Skeletal muscle tissue (tissue), 4 donors: ENCODE measurements around the gene NUDT22. TPM values are rescaled to one million over a fixed set of nuclear protein-coding genes. Genes with fewer than 3 reads are reported as not detected.
A peak's percentile ranks its signal among the peaks of the same experiment; 100 is the strongest.
"Not testable (repeated sequence)": the region's sequence is repeated elsewhere in the genome, so short reads cannot be mapped to it uniquely, and the experiment has no call there.

Experiments used
- H3K27ac ChIP-seq: one replicate; pipeline ENCODE4 v1.7.0; 2013; ENCODE audit warnings: mild to moderate bottlenecking, low read depth, low read length, inconsistent platforms
- H3K27me3 ChIP-seq, 3 donors: one replicate each; pipeline ENCODE4 v1.7.0; 2013; ENCODE audit warnings: low read length in 3 of 3; ENCODE audit not compliant: control insufficient read depth in 3 of 3, insufficient read depth in 3 of 3
- H3K36me3 ChIP-seq, 3 donors: one replicate each; pipeline ENCODE4 v1.7.0; 2013; ENCODE audit warnings: low read length in 3 of 3; ENCODE audit not compliant: control insufficient read depth in 3 of 3, insufficient read depth in 3 of 3
- H3K4me1 ChIP-seq, 3 donors: one replicate each; pipeline ENCODE4 v1.7.0; 2013; ENCODE audit warnings: low read length in 3 of 3, mild to moderate bottlenecking in 3 of 3; ENCODE audit not compliant: control insufficient read depth in 3 of 3, insufficient read depth in 3 of 3
- H3K4me3 ChIP-seq, 3 donors: one replicate each; pipeline ENCODE4 v1.7.0; 2013; ENCODE audit warnings: low read length in 3 of 3
- H3K9ac ChIP-seq, 3 donors: one replicate each; pipeline ENCODE4 v1.7.0; 2013; ENCODE audit warnings: low read length in 3 of 3, mild to moderate bottlenecking in 3 of 3, moderate library complexity in 2 of 3, low read depth in 1 of 3
- H3K9me3 ChIP-seq, 3 donors: one replicate each; pipeline ENCODE4 v1.7.0; 2013; ENCODE audit warnings: low read length in 3 of 3; ENCODE audit not compliant: control insufficient read depth in 3 of 3
- total RNA-seq: library from RNA; depleted of rRNA; stranded (reverse); fragments of >200 nt; gene quantifications from one replicate; pipeline ENCODE4 v1.2.3, GENCODE V29; 2014
- donor health status: Osteomylitis.

The NUDT22 gene
- total RNA-seq, 1 donor from 2014 or later, result 17.2 TPM

DNA sequence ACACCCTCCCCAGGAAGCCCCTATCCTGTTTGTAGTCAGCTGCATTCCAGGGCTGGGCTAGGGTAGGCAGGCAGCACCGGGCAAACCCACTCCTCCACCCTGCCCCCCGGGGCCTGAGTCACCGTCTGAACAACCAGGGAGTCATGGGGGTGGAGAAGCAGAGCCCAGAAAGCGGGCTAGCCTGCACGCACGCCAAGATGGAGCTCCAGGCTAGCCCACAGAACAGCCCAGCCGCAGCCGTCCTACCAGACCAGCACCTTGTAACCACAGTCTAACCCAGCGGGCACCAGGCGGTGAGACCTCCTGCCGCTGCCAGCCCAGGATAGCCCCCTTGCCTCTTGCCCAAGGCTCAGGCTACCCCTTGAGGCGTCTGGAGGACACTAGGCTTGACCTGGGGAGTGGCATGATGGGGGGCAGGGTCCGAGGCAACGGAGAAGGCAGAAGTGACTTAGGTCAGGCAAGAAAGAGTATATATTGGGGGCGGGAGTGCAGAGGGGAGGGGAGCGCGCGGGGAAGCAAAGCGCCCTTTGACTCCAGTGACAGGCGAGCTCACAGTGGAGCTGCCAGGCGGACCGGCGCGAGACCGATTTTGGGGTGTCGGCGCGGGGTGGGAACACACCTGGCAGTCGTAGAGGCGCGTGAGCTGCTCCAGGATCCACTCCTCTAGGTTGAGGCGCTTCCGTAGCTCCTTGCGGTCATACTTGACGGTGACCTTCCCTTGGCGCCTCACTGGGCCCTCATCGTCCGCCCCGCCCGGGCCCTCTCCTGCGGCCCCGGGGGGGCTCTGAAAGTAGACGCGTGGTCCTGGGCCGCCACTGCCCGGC, 19.9 kb downstream of the NUDT22 start:
- Histone ChIP-seq H3K9ac (peak overlapping the region; percentile 87 to 97 (median 95)), H3K27ac (peak overlapping the region; percentile 93), H3K4me1 (peaks cover 48 to 65% (median 56%) of the 10 kb centered on the region in 3 donors), H3K4me3 (peak overlapping the region; percentile 88 to 96 (median 95)), H3K27me3 (no peaks in the 10 kb centered on the region), H3K9me3 (no peaks in the 10 kb centered on the region), H3K36me3 (peaks cover 4 to 12% (median 6%) of the 10 kb centered on the region in 3 donors)

DNA sequence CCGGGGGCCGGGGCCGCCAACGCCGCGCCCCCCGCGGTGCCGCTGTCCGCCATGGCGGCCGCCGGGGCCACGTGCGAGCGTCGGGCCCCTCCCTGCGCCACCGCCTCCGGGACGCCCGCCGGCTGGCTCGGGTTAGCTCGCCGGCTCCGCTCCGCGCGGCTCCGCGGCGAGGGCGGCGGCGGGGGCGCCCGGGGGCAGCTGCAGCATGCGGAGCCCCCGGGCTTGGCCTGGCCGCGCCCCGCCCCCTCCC, 20.5 kb downstream of the NUDT22 start:
- H3K27me3 ChIP-seq, H3K27ac ChIP-seq, H3K9me3 ChIP-seq: not testable (repeated sequence)
- peak overlapping the region in 1 of 3 donors; percentile 97 for H3K9ac ChIP-seq
- H3K4me3 ChIP-seq, result peak overlapping the region in 1 of 3 donors; percentile 90
- peaks cover 4 to 12% (median 6%) of the 10 kb centered on the region in 3 donors for H3K36me3 ChIP-seq
- H3K4me1 ChIP-seq, result peaks cover 50 to 66% (median 58%) of the 10 kb centered on the region in 3 donors

DNA sequence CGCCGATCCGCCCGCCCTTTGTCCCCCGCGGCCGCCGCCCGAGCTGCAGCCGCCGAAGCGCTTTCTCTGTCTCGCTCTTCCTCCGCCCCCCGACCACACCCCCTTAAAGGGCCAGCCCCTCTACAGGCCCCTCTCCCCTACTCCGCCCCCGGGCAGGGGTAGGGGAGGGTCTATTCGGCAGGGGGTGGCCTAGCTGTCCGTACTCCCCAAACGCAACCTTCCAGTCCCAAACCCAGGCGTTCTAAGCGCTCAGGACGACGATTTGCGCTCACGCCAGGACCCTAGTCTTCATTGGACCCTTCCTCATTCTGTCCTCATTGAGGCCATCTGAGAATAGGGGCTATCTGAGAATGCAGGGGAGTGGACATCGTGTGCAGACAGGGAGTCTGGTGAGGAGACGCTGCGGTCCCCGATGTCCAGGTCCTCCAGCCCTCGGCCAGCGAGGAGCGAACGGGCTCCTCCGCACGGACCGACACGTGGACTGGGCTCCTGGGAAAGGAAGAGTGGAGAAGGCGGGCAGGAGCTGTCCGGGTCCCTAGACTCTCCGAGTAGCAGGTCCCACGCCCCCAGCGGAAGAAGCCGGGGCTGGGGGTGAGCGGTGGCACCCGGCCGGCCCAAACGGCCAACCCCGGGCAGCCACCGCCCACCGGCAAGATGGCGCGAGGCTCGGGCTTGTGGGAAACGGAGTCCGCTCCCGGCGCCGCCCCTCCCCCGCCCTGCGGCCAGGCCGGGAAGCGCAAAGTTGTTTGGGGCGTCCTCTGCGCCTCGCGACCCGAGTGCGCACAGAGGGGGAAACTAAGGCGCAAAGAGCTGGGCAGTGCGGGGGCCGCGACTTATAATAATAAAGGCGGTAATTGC, 21.0 kb downstream of the NUDT22 start, which contains the start of gene PPP1R14B:
Gene PPP1R14B, minus strand, starts transcription at position 73 of the 858 bp plus-strand sequence. CDS start 270 bp downstream, outside the sequence.
- Histone ChIP-seq H3K27ac (peak within 1 kb of the TSS; percentile 93), H3K27me3 (no peaks in the 10 kb centered on the region), H3K4me3 (peak within 1 kb of the TSS; percentile 95 to 97 (median 95)), H3K36me3 (peaks cover 4 to 12% (median 6%) of the 10 kb centered on the region in 3 donors), H3K9me3 (no peaks in the 10 kb centered on the region), H3K9ac (peak within 1 kb of the TSS; percentile 92 to 97 (median 95)), H3K4me1 (peaks cover 54 to 69% (median 60%) of the 10 kb centered on the region in 3 donors)

DNA sequence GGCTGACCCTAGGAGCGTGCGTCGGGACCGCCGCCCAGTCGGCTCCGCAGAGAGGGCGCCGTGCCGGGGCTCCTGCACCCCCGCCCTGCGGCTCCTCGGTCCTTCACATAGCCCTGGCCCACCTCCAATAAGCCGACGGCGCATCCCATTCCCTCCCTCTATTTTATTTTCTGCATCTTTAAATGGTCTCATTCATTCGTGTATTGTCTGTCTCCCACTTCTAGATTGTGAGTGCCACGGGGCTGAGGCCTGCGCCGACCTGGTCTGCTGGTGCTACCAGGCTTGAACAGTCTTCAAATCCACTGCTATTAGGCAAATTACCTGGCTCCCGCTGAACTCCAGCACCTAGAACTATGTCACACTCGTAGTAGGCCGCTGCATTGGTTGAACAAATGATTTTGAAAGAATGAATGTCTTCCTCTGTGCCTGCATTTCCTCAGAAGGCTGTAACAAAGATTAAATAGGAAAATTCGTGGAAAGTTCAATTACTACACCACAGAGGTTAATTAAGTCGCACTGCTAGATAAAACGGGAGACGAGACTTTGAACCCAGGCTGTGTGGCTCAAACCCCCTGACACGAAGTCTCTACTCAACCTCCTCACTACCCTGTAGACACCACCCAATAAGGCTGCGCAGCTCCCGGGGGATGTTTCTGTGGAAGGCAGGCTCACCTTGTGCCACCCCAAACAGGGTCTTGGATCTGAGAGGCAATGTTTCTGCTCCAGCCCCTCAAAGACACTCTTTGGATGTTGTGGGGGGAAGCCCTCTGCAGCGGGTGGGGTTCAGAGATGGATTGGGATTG, 21.9 kb downstream of the NUDT22 start:
- Histone ChIP-seq H3K9ac (peak overlapping the region; percentile 51 to 90 (median 79)), H3K27ac (no peak overlapping the region), H3K9me3 (no peaks in the 10 kb centered on the region), H3K36me3 (peaks cover 4 to 12% (median 6%) of the 10 kb centered on the region in 3 donors), H3K27me3 (no peaks in the 10 kb centered on the region), H3K4me3 (peak overlapping the region; percentile 59 to 97 (median 90)), H3K4me1 (peaks cover 52 to 67% (median 57%) of the 10 kb centered on the region in 3 donors)

DNA sequence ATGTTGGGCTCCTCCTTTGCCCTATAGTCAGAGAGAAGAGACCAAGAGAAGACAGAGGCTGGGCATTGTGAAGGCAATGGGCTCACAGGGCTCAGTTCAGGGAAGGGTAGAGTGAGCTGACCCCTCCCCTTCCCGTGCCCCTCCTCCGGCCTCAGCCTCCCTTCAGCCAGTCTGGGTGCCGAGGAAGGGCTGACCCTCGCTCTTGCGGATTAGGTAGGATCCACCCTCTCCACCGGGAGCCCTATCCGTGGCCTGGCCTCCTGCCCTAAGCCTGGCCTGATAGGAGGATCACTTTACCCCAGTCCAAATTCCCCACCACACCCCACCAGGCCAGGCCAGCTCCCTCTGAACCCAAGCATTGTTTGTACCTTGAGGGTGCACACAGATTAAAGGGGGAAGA, 22.5 kb downstream of the NUDT22 start:
- peak overlapping the region in 2 of 3 donors; percentile 45 to 48 for H3K9ac ChIP-seq
- no peak overlapping the region for H3K4me3 ChIP-seq
- H3K27ac ChIP-seq, result no peak overlapping the region
- H3K4me1 ChIP-seq, result peaks cover 53 to 67% (median 57%) of the 10 kb centered on the region in 3 donors
- peaks cover 1 to 5% (median 2%) of the 10 kb centered on the region in 3 donors for H3K36me3 ChIP-seq
- H3K27me3 ChIP-seq, result no peaks in the 10 kb centered on the region
- H3K9me3 ChIP-seq, result no peaks in the 10 kb centered on the region

DNA sequence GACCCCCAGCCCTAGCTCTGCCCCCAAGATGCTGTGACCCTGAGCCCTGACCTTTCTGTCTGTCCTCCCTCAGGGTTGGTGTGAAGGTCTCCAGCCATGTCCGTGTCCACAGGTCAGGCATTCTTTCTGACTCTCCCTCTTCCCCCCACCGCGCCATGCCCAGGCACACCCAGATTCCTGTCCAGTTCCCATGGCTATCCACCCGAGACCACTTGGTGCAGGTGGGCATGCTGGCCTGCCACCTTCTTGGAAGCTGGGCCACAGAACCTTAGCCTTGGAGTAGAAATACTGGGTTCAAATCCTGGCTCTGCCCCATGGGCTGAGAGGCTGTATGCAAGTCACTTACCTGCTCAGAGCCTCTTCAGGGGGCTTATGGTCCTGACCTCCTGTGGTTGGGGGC, 23.0 kb downstream of the NUDT22 start:
- H3K9me3 ChIP-seq, result no peaks in the 10 kb centered on the region
- peak overlapping the region in 1 of 3 donors; percentile 45 for H3K9ac ChIP-seq
- H3K4me1 ChIP-seq, result peaks cover 53 to 67% (median 57%) of the 10 kb centered on the region in 3 donors
- no peak overlapping the region for H3K4me3 ChIP-seq
- peaks cover 0 to 3% (median 0%) of the 10 kb centered on the region in 3 donors for H3K36me3 ChIP-seq
- no peaks in the 10 kb centered on the region for H3K27me3 ChIP-seq
- no peak overlapping the region for H3K27ac ChIP-seq

DNA sequence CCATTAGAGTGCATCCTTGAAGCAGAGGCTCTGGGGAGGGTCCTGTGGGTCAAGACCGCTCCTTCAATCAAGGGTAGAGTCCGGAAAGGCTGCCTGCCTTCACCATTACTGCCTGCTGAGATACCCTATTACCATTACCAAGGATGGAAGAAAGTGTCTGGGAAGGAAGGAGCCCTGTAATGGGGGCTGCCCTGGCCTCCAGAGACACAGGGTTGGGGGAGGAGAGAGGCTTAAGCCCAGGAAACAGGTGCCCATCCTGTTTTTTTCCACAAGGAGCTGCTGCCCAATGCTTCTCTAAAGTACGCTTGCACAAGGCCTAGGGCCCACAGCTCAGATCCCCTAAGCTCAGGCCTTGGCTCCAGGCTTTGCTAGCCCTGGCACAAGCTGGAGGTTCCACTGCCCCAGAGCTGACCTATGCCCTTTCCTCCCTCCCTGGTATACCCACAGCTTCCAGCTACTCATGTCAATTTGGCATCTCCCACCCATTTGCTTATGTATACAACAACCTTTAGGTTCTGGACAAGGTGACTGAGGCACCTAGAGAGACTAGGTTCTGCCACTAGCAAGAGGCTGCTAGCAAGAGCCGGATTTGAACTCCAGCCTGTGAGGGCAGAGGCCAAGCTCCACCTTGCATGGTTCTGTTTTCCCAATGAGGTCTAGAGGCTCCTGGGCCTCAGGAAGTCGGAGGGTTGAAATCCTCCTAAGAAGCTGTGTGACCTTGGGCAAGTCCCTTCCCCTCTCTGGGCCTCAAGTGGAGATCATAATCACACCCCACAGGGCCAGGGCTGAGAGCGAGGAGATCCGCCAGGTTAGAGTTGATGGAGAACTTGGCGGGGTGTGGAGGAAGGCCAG, 23.7 kb downstream of the NUDT22 start:
- Histone ChIP-seq H3K4me1 (peaks cover 52 to 63% (median 57%) of the 10 kb centered on the region in 3 donors), H3K36me3 (peaks cover 0 to 3% (median 0%) of the 10 kb centered on the region in 3 donors), H3K27me3 (no peaks in the 10 kb centered on the region), H3K27ac (no peak overlapping the region), H3K9ac (no peak overlapping the region), H3K4me3 (no peak overlapping the region), H3K9me3 (no peaks in the 10 kb centered on the region)

DNA sequence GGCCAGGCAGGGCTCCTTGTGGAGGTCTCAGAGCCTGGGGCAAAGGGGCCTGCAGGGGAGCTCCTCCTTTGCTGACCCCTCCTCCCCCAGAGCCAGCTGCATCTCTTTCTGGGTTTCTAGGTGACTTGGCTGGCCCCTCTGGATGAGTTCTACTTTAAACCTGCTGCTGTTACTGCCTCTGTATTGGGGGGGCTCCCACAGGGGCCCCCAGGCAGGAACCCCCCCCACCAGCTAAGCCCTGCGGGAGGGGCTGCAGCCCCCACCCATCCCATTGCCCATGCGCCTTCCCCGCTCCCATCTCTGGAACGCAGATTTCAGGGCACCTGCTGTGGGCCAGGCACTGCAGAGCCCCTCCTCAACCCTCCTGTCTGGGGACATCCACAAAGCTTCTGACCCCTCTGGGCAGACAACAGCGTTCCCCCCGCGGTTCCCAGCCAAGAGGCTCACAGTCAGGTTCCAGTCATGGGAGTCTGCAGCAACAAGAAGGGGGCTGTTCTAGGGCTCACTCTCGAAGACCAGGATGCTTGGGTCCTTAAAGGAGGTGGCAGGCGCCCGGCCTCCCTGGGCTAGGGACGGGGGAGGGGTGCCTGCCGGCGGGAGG, 24.4 kb downstream of the NUDT22 start:
- peaks cover 3 to 7% (median 3%) of the 10 kb centered on the region in 3 donors for H3K36me3 ChIP-seq
- peak overlapping the region; percentile 69 to 80 (median 70) for H3K9ac ChIP-seq
- peak overlapping the region; percentile 65 to 71 (median 69) for H3K4me3 ChIP-seq
- no peaks in the 10 kb centered on the region for H3K9me3 ChIP-seq
- no peak overlapping the region for H3K27ac ChIP-seq
- no peaks in the 10 kb centered on the region for H3K27me3 ChIP-seq
- H3K4me1 ChIP-seq, result peaks cover 45 to 56% (median 50%) of the 10 kb centered on the region in 3 donors
